ENCODE results near the gene TYW5. TPM values are rescaled to one million over a fixed set of nuclear protein-coding genes. Genes with fewer than 3 reads are reported as not detected.

TYW5 gene
- total RNA-seq, 1 donor from 2014 or later, result 11.7 TPM

DNA sequence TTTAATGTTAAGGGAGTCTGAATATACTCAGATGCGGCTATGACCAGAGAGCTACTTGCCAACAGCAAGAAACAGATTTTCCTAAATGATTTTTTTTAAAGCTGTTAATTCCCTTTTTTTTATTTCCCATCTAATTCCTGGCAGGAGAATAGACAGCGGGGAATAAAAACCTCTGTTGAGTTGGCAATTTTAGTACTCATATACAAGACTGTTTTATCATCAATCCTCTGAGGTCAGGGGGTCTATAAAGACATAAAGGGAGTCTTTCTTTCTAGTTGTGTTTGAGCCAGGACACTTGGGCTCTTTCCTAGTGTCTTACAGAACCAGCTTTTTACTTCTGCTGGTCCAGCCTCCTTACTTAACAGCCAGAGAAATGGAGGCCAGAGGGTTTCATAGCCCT is 29.5 kb upstream of the TYW5 start:
- Mint-ChIP-seq H3K27me3 (peaks cover 2% of the 10 kb centered on the region), H3K4me3 (no peak overlapping the region), H3K9me3 (no peaks in the 10 kb centered on the region), H3K36me3 (ENCODE audit: low read depth) (no peaks in the 10 kb centered on the region), H3K4me1 (peaks cover 9% of the 10 kb centered on the region), H3K27ac (no peak overlapping the region)
- DNase-seq, result no peak
- intact Hi-C loops (cut with micrococcal nuclease), result loop anchor here (5.0 to 10.0 kb wide), 2 partner anchors 323 to 390 kb away; partner anchors contain the start of gene SPATS2L

DNA sequence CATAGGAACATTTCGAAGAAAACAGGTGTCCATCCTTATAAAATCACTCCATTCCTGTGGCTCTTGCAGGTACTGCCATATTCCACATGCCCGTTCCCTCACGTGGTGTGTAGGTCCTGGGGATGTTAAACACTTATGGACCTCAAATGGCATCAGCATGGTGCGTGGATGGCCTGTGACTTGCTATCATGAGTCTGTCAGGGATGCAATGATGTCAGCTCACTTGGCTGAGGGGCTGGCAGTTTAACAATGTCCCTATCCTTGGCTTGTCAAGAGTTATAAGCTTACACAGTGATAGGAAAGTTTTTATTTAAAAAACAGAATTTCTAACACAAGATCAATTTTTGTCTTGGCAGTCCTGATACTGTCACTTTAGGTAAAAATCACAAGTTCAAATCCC is 28.9 kb upstream of the TYW5 start:
- H3K9me3 Mint-ChIP-seq, result no peaks in the 10 kb centered on the region
- H3K4me3 Mint-ChIP-seq, result no peak overlapping the region
- DNase-seq, result no peak
- peaks cover 2% of the 10 kb centered on the region for H3K27me3 Mint-ChIP-seq
- peaks cover 11% of the 10 kb centered on the region for H3K4me1 Mint-ChIP-seq
- H3K36me3 Mint-ChIP-seq (ENCODE audit: low read depth), result no peaks in the 10 kb centered on the region
- intact Hi-C loops (cut with micrococcal nuclease), result loop anchor here (5.0 to 10.0 kb wide), 2 partner anchors 323 to 391 kb away; partner anchors contain the start of gene SPATS2L
- no peak overlapping the region for H3K27ac Mint-ChIP-seq

DNA sequence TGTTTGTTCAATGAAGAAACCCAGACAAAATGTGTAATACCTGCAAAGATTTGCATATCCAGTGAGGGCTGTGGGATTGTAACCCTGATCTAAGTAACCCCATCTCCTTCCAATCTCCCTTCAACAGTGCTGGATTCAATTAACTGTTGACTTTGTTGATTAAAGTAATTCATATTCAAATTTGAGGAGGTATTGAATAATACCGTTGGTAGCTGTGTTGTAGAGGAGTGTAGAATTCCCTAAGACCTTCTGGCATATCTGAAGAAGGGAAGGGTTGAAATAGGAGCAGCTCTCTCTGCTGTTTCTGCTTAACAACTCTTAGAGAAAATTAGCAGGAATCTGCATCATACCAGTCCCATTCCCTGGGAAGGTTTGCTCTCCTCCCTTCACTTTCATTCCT is 28.2 kb upstream of the TYW5 start:
- no peak overlapping the region for H3K4me3 Mint-ChIP-seq
- DNase-seq, result no peak
- intact Hi-C loops (cut with micrococcal nuclease), result loop anchor here (5.0 to 10.0 kb wide), 2 partner anchors 324 to 391 kb away; partner anchors contain the start of gene SPATS2L
- no peaks in the 10 kb centered on the region for H3K27me3 Mint-ChIP-seq
- H3K9me3 Mint-ChIP-seq, result no peaks in the 10 kb centered on the region
- H3K4me1 Mint-ChIP-seq, result peaks cover 17% of the 10 kb centered on the region
- no peaks in the 10 kb centered on the region for H3K36me3 Mint-ChIP-seq (ENCODE audit: low read depth)
- no peak overlapping the region for H3K27ac Mint-ChIP-seq

DNA sequence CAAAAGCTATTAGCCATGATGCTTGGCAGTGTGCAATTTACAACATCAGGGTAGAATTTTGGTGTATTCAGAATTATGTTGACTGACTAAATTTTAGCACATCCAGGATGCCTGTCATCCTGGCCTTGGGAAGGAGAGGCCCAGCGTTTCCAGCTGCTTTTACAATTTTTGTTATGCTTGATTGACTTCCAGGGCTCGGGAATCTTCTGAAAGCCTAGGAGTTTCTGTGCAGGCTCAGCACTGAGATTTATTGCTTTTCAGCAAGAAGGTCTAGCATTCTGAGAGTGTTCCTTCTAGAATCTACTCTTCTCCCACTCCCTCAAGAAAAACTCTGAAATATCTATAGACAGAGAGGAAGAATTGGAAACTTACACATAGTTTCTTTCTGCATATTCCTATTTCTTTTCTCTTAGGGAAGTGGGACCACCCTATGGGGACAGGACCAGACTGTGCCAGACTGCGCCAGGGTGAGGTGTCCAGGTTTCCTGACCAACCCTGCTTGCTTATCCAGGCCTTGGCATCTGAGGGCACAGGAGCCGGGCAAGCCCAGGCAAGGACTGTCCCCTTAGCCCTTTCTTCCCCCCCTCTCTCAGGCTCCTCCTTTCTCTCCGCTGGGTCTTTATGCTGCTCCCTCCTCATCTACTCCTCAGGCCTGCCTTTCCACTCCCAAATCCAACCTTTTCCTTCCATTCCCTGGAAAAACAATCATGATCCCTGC is 27.0 kb upstream of the TYW5 start:
- H3K27ac Mint-ChIP-seq, result no peak overlapping the region
- H3K9me3 Mint-ChIP-seq, result no peaks in the 10 kb centered on the region
- no peak overlapping the region for H3K4me3 Mint-ChIP-seq
- peaks cover 27% of the 10 kb centered on the region for H3K4me1 Mint-ChIP-seq
- H3K36me3 Mint-ChIP-seq (ENCODE audit: low read depth), result no peaks in the 10 kb centered on the region
- no peaks in the 10 kb centered on the region for H3K27me3 Mint-ChIP-seq
- intact Hi-C loops (cut with micrococcal nuclease), result loop anchor here (5.0 to 10.0 kb wide), 2 partner anchors 325 to 393 kb away; partner anchors contain the start of gene SPATS2L
- no peak for DNase-seq

DNA sequence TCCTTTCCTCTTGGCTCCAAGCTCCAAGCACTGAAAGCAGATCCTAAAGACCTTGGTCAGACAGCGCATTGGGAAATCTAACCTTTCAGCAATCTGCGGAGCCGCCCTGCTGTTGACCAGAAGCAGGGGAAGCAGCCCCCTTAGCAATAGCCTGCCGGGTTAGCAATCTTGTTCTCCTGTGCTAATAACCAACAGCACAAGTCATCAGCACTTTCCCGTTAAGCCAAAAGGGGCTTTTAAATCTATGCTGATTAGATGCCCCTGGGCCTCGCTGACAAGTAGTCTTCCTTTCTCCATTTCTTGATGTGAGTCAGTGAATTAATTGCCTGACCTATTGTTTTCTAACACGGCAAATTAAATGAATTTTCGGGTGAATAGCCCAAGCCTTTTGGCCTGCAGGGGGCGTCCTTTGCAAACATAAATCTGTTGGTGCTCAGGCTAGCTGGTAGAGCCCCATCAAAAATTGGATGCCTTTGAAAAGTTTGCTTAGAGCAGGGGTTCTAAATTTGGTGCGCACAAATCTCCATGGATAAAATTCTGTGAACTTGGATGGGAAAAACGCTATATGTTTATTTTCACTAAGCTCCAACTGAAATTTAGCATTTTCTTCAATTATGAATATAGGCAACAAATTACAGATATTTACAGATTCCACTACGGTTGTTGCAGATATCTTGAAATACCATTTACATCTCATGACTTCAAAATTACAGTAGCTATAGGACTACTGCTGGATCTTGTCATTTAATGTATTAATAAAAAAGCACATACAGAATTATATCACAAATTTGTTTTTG is 24.7 kb upstream of the TYW5 start:
- no peak overlapping the region for H3K4me3 Mint-ChIP-seq
- H3K27me3 Mint-ChIP-seq, result no peaks in the 10 kb centered on the region
- no peaks in the 10 kb centered on the region for H3K9me3 Mint-ChIP-seq
- H3K36me3 Mint-ChIP-seq (ENCODE audit: low read depth), result peaks cover 5% of the 10 kb centered on the region
- intact Hi-C loops (cut with micrococcal nuclease), result loop anchor here (1.0 to 10.0 kb wide), 5 partner anchors 327 to 723 kb away; partner anchors contain the start of gene SPATS2L
- DNase-seq, result peak; percentile 94
- peaks cover 23% of the 10 kb centered on the region for H3K4me1 Mint-ChIP-seq
- H3K27ac Mint-ChIP-seq, result no peak overlapping the region

DNA sequence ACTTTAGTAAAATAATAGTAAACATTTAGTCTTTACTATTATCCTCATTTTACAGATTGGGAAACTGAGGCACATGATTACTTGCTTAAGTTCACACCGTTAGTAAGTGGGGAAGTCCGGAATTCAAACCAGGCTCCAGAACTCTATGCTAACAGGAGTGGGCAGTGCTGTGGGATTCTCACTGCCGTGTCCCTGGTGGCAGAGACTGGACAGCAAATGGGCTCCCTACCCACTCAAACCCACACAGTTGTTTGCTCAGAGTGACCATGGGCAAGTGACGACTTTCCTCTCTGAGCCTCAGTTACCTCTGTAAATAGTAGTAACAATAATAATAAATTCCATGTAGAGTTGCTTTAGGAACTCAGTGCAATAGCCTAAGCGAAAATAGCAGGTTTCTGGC is 24.1 kb upstream of the TYW5 start:
- no peak overlapping the region for H3K4me3 Mint-ChIP-seq
- no peak for DNase-seq
- H3K27me3 Mint-ChIP-seq, result no peaks in the 10 kb centered on the region
- peaks cover 23% of the 10 kb centered on the region for H3K4me1 Mint-ChIP-seq
- no peaks in the 10 kb centered on the region for H3K9me3 Mint-ChIP-seq
- no peak overlapping the region for H3K27ac Mint-ChIP-seq
- peaks cover 5% of the 10 kb centered on the region for H3K36me3 Mint-ChIP-seq (ENCODE audit: low read depth)
- intact Hi-C loops (cut with micrococcal nuclease), result loop anchor here (2.0 kb wide), 1 partner anchor 723 kb away; no protein-coding TSS in a partner anchor

DNA sequence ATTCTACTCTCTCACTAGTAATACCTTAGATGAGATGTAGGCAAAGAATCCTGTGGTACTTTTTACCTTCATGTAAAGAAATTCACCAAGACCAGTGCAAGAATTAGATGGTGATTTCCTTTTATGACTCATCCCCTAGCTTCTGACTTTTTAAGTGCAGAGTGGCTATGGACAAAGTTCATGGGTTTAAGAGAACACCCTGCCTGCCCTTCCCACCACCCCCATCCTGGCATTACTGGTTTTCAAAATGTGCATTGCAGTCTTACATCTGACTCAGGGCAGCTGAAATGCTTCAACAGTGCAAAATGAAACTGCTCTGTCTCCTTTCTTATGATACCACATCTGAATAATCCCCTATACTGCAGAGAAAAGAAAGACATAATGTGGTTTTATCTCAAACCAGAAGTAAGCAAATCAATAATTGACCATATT is 22.7 kb upstream of the TYW5 start:
- H3K36me3 Mint-ChIP-seq (ENCODE audit: low read depth), result peaks cover 5% of the 10 kb centered on the region
- intact Hi-C loops (cut with micrococcal nuclease), result loop anchor here (2.0 kb wide), 1 partner anchor 725 kb away; no protein-coding TSS in a partner anchor
- peak overlapping the region; percentile 45 for H3K27ac Mint-ChIP-seq
- H3K4me3 Mint-ChIP-seq, result peak overlapping the region; percentile 8
- H3K4me1 Mint-ChIP-seq, result peaks cover 23% of the 10 kb centered on the region
- DNase-seq, result peak; percentile 74
- H3K9me3 Mint-ChIP-seq, result no peaks in the 10 kb centered on the region
- H3K27me3 Mint-ChIP-seq, result no peaks in the 10 kb centered on the region

DNA sequence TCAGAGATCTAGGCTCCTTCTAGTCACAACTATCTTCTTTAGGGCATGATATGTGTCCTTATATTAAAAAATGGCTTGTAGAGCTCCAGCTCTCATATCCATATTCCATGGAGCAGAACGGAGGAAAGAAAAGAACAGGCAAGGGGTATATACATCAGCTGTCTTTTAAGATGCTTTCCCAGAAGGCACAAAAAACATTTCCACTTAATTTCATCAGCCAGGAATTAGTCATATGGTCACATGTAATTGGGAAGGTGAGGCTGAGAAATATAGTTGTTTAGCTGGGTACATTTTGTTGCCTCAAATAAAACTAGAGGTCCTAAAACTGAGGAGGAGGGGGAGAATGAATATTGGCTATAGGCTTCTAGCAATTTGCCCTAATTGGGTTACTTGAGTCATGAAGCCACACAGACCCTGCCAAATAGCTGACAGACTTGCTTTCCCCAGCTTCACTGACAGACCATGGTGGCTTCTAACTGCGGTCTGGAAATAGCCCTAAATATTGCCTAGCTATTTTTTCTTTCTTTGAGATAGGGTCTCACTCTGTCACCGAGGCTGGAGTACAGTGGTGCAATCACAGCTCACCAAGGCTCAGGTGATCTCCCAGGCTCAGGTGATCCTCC is 20.1 kb upstream of the TYW5 start:
- DNase-seq, result no peak

DNA sequence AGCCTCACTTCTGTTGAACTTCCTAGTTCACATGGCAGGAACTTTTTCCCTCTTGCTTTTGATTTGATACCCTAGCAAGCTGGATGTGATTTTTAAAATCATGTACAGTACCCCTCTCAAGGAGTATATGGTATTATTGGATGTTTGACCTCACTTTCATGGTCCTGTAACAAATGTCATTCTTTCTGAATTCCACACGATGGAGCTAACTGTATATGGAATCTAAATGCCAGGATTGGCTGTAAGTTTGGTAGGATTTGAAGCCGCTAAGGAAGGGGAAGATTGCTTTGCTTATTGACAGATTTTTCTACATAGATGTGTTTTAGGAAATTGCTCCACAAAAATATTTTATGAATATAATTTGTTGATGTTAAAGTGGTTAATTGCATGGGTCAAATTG is 18.4 kb upstream of the TYW5 start:
- intact Hi-C loops (cut with micrococcal nuclease), result no loop called here
- Mint-ChIP-seq H3K4me1 (peaks cover 14% of the 10 kb centered on the region), H3K27me3 (no peaks in the 10 kb centered on the region), H3K4me3 (no peak overlapping the region), H3K9me3 (no peaks in the 10 kb centered on the region), H3K27ac (no peak overlapping the region), H3K36me3 (ENCODE audit: low read depth) (peaks cover 12% of the 10 kb centered on the region)
- DNase-seq, result no peak

More for the DNA sequence above, 20.1 kb upstream of the TYW5 start:
- Mint-ChIP-seq H3K4me1 (peaks cover 23% of the 10 kb centered on the region), H3K27ac (no peak overlapping the region), H3K27me3 (no peaks in the 10 kb centered on the region), H3K4me3 (no peak overlapping the region), H3K9me3 (no peaks in the 10 kb centered on the region), H3K36me3 (ENCODE audit: low read depth) (peaks cover 9% of the 10 kb centered on the region)
- intact Hi-C loops (cut with micrococcal nuclease), result no loop called here

DNA sequence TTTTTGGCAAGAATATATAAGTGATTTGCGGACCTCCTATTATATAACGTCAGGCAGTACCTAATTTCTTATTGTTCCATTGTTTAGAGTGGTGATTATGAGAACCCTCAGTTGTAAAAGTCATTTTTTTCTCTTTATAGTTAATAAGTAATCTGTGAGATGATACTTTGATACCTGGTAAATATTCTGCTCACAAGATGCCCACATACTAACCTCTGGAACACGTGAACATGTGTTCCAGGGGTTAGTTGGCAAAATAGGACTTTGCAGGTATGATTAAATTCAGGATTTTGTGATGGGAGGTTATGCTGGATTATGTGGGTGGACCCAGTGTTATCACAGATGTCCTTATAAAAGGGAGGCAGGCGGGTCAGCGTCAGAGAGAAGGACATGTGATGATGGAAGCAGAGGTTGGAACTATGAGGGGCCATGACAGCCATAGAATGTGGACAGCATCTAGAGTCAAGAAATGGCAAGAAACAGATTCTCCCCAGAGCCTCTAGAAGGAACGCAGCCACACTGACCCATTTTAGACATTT is 16.9 kb upstream of the TYW5 start:
- intact Hi-C loops (cut with micrococcal nuclease), result no loop called here
- Mint-ChIP-seq H3K4me3 (no peak overlapping the region), H3K27ac (no peak overlapping the region), H3K27me3 (no peaks in the 10 kb centered on the region), H3K4me1 (peaks cover under 1% of the 10 kb centered on the region), H3K9me3 (no peaks in the 10 kb centered on the region), H3K36me3 (ENCODE audit: low read depth) (peaks cover 22% of the 10 kb centered on the region)
- no peak for DNase-seq

DNA sequence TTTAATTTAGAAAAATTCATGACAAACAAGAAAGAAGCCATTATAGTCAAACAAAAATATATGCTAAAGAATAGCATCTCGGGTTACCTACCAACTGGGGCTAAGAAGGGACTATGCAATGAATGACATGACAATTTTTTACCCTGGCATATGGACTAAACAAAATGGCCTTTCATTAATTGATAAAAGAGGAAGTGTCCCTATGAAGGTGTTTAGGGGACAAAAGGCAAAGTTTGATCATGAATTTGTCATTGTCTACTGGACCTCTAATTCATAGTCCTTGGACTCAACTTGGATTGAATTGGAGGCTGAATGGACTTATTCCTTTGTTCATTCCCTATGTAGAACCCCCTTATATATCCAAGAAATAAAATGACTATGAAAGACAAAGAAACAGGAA is 12.8 kb upstream of the TYW5 start:
- no peaks in the 10 kb centered on the region for H3K27me3 Mint-ChIP-seq
- H3K4me1 Mint-ChIP-seq, result no peaks in the 10 kb centered on the region
- no peak overlapping the region for H3K4me3 Mint-ChIP-seq
- intact Hi-C loops (cut with micrococcal nuclease), result no loop called here
- no peaks in the 10 kb centered on the region for H3K9me3 Mint-ChIP-seq
- DNase-seq, result no peak
- H3K27ac Mint-ChIP-seq, result no peak overlapping the region
- H3K36me3 Mint-ChIP-seq (ENCODE audit: low read depth), result peaks cover 36% of the 10 kb centered on the region

DNA sequence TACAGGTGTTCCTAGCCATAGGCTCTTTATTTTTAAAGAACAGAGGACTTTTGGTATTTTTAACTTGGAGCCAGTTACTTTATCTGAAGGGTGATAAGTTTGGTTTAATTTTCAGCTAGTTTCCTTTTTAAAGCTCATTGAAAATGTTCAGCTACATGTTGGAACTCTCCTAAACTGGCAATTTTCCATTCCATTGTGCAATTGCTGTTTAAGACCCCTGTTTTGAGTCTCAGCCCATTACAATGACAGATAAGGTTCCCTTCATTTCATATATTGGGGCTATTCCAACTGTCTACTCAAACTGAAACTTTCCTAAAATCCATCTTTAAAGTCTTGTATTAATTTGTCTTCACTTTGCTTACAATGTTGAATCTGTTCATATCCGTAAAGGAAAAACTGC is 11.7 kb upstream of the TYW5 start:
- Mint-ChIP-seq H3K9me3 (no peaks in the 10 kb centered on the region), H3K4me1 (peaks cover 5% of the 10 kb centered on the region), H3K4me3 (no peak overlapping the region), H3K36me3 (ENCODE audit: low read depth) (peaks cover 42% of the 10 kb centered on the region), H3K27ac (no peak overlapping the region), H3K27me3 (no peaks in the 10 kb centered on the region)
- DNase-seq, result no peak
- intact Hi-C loops (cut with micrococcal nuclease), result no loop called here

DNA sequence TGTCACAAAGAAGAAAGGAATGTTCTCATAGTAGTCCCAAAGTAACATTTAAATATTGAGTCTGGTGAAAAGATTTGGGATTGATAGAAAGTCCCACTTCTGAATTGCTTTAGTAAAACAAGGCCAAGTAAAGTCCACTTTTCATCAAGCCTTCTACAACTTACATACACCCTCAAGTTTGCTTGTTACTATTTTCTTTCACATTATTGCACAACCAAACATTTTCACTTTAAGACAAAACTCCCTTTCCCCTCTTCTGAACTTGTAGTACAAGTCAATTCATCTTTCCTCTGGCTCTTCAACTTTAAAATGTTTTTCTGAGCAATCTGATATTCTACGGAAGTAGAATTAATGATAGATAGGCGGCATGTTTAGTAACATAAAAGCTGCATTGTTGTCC is 11.1 kb upstream of the TYW5 start:
- Mint-ChIP-seq H3K27me3 (no peaks in the 10 kb centered on the region), H3K9me3 (no peaks in the 10 kb centered on the region), H3K27ac (no peak overlapping the region), H3K36me3 (ENCODE audit: low read depth) (peaks cover 46% of the 10 kb centered on the region), H3K4me3 (no peak overlapping the region), H3K4me1 (peaks cover 9% of the 10 kb centered on the region)
- DNase-seq, result no peak
- intact Hi-C loops (cut with micrococcal nuclease), result no loop called here
